Thymus (tissue), 11 donors: ENCODE data around the gene WNT3. TPM values are rescaled to one million over a fixed set of nuclear protein-coding genes. Genes with fewer than 3 reads are reported as not detected.

Experiments used
- DNase-seq, 9 donors: peaks; one replicate each; pipeline ENCODE4 v3.0.0-alpha.2; 2013; ENCODE audit warnings: low spot score in 9 of 9, low read depth in 6 of 9, missing footprints in 1 of 9
- H3K27ac ChIP-seq, 2 donors: one replicate each; pipeline ENCODE4 v1.5.1; 2013; ENCODE audit warnings: control low read depth in 1 of 2, low read depth in 1 of 2, low read length in 1 of 2, mild to moderate bottlenecking in 1 of 2, moderate library complexity in 1 of 2
- H3K27me3 ChIP-seq, 2 donors: one replicate each; pipeline ENCODE4 v1.5.1; 2013; ENCODE audit warnings: low read length in 1 of 2; ENCODE audit not compliant: control insufficient read depth in 2 of 2, insufficient read depth in 1 of 2
- H3K36me3 ChIP-seq, 2 donors: one replicate each; pipeline ENCODE4 v1.5.1; 2013; ENCODE audit warnings: low read length in 1 of 2, mild to moderate bottlenecking in 1 of 2, moderate library complexity in 1 of 2; ENCODE audit not compliant: control insufficient read depth in 2 of 2, insufficient read depth in 2 of 2
- H3K4me1 ChIP-seq, 2 donors: one replicate each; pipeline ENCODE4 v1.5.1; 2013; ENCODE audit warnings: low read length in 2 of 2; ENCODE audit not compliant: control insufficient read depth in 2 of 2, insufficient read depth in 2 of 2
- H3K4me3 ChIP-seq, 2 donors: one replicate each; pipeline ENCODE4 v1.5.1; 2013; ENCODE audit warnings: low read length in 2 of 2, control low read depth in 1 of 2, mild to moderate bottlenecking in 1 of 2
- H3K9me3 ChIP-seq, 2 donors: one replicate each; pipeline ENCODE4 v1.5.1; 2013; ENCODE audit warnings: low read length in 1 of 2, mild to moderate bottlenecking in 1 of 2; ENCODE audit not compliant: control insufficient read depth in 2 of 2, insufficient read depth in 1 of 2
- WGBS: extraction: QIAGEN DNeasy Blood & Tissue Kit; methylation state at CpG from one replicate; pipeline ENCODE4 v1.1.7; 2013; 5-methylcytosine and 5-hydroxymethylcytosine counted together
- polyA plus RNA-seq: library from polyadenylated mRNA; stranded (reverse); fragments of 200-250 nt; gene quantifications from one replicate; pipeline ENCODE4 v1.2.3, GENCODE V29; 2013
- total RNA-seq: library from RNA; stranded (reverse); fragments of 120-200 nt; gene quantifications from one replicate; pipeline ENCODE4 v1.2.4, GENCODE V29; 2013
- donor health status: healthy.

WNT3 gene
- total and polyA plus RNA-seq, 2 donors, result 0.42 to 1.0 TPM

GRCh38 chr17:46785696-46786095 lies 32.8 kb downstream of the WNT3 start:
- Histone ChIP-seq H3K9me3 (peaks cover 0 to 4% of the 10 kb centered on the region in 2 donors), H3K4me1 (no peaks in the 10 kb centered on the region), H3K4me3 (no peak overlapping the region), H3K27ac (no peak overlapping the region), H3K27me3 (peaks cover 0 to 20% of the 10 kb centered on the region in 2 donors), H3K36me3 (no peaks in the 10 kb centered on the region)
- DNase-seq, result no peak
- 93% methylated on average over 7 of the region's 7 CpGs for WGBS

GRCh38 chr17:46783031-46783593 lies 35.4 kb downstream of the WNT3 start:
- Histone ChIP-seq H3K27ac (no peak overlapping the region), H3K4me3 (no peak overlapping the region), H3K4me1 (no peaks in the 10 kb centered on the region), H3K27me3 (peaks cover 0 to 18% of the 10 kb centered on the region in 2 donors), H3K36me3 (no peaks in the 10 kb centered on the region), H3K9me3 (no peaks in the 10 kb centered on the region)
- 81% methylated on average over 7 of the region's 7 CpGs for WGBS
- no peak for DNase-seq

- H3K36me3 ChIP-seq, result no peaks in the 10 kb centered on the region
- H3K4me3 ChIP-seq, result no peak overlapping the region
- no peak overlapping the region for H3K27ac ChIP-seq
- H3K4me1 ChIP-seq, result no peaks in the 10 kb centered on the region
- peaks cover 0 to 24% of the 10 kb centered on the region in 2 donors for H3K27me3 ChIP-seq
- WGBS, result 81% methylated on average over 9 of the region's 9 CpGs
- DNase-seq, result no peak
- no peaks in the 10 kb centered on the region for H3K9me3 ChIP-seq
These were observed 36.1 kb downstream of the WNT3 start for GRCh38 chr17:46782250-46782953.

GRCh38 chr17:46780003-46780373 lies 38.5 kb downstream of the WNT3 start:
- H3K9me3 ChIP-seq, result no peaks in the 10 kb centered on the region
- 98% methylated on average over 5 of the region's 5 CpGs for WGBS

GRCh38 chr17:46777943-46778915 lies 40.3 kb downstream of the WNT3 start:
- H3K9me3 ChIP-seq, result peaks cover 0 to 1% of the 10 kb centered on the region in 2 donors
- WGBS, result 87% methylated on average over 23 of the region's 23 CpGs
- DNase-seq, result no peak

More at GRCh38 chr17:46780003-46780373, 38.5 kb downstream of the WNT3 start:
- Histone ChIP-seq H3K36me3 (no peaks in the 10 kb centered on the region), H3K27ac (no peak overlapping the region), H3K27me3 (peaks cover 3 to 38% of the 10 kb centered on the region in 2 donors), H3K4me3 (no peak overlapping the region), H3K4me1 (no peaks in the 10 kb centered on the region)
- DNase-seq, result no peak

GRCh38 chr17:46776298-46777005 lies 42.0 kb downstream of the WNT3 start:
- H3K4me3 ChIP-seq, result no peak overlapping the region
- no peaks in the 10 kb centered on the region for H3K36me3 ChIP-seq
- peaks cover 0 to 5% of the 10 kb centered on the region in 2 donors for H3K4me1 ChIP-seq
- no peak for DNase-seq
- WGBS, result 89% methylated on average over 12 of the region's 12 CpGs
- peaks cover 1 to 3% of the 10 kb centered on the region in 2 donors for H3K9me3 ChIP-seq
- H3K27ac ChIP-seq, result no peak overlapping the region
- peaks cover 32 to 70% of the 10 kb centered on the region in 2 donors for H3K27me3 ChIP-seq

More at GRCh38 chr17:46777943-46778915, 40.3 kb downstream of the WNT3 start:
- no peak overlapping the region for H3K27ac ChIP-seq
- H3K27me3 ChIP-seq, result peaks cover 18 to 56% of the 10 kb centered on the region in 2 donors
- H3K36me3 ChIP-seq, result no peaks in the 10 kb centered on the region
- H3K4me3 ChIP-seq, result no peak overlapping the region
- H3K4me1 ChIP-seq, result no peaks in the 10 kb centered on the region

- H3K27me3 ChIP-seq, result peaks cover 52 to 87% of the 10 kb centered on the region in 2 donors
- WGBS, result 98% methylated on average over 10 of the region's 10 CpGs
These were observed 44.3 kb downstream of the WNT3 start for GRCh38 chr17:46774108-46774737.

GRCh38 chr17:46773676-46774075 lies 44.8 kb downstream of the WNT3 start:
- Histone ChIP-seq H3K36me3 (no peaks in the 10 kb centered on the region), H3K4me3 (no peak overlapping the region), H3K27me3 (peaks cover 54 to 89% of the 10 kb centered on the region in 2 donors), H3K9me3 (peaks cover 3 to 4% of the 10 kb centered on the region in 2 donors), H3K27ac (no peak overlapping the region), H3K4me1 (peaks cover 0 to 17% of the 10 kb centered on the region in 2 donors)
- DNase-seq, result no peak
- 87% methylated on average over 15 of the region's 15 CpGs for WGBS

More at GRCh38 chr17:46774108-46774737, 44.3 kb downstream of the WNT3 start:
- no peak overlapping the region for H3K27ac ChIP-seq
- H3K9me3 ChIP-seq, result peaks cover 3% of the 10 kb centered on the region in 2 donors
- H3K4me3 ChIP-seq, result no peak overlapping the region
- peaks cover 0 to 17% of the 10 kb centered on the region in 2 donors for H3K4me1 ChIP-seq
- no peaks in the 10 kb centered on the region for H3K36me3 ChIP-seq
- DNase-seq, result no peak
